ENCODE data around the gene VPS35L. TPM values are rescaled to one million over a fixed set of nuclear protein-coding genes. Genes with fewer than 3 reads are reported as not detected.

Gene VPS35L
- total RNA-seq, 1 experiment from 2014 or later, result 14.2 TPM

- BruUV-seq (replicated peaks), result no TSS peak
- no peak overlapping the region for H3K27ac Mint-ChIP-seq (ENCODE audit: unreplicated experiment)
- H3K4me3 Mint-ChIP-seq (ENCODE audit: low read depth, unreplicated experiment), result no peak overlapping the region
- CTCF ChIA-PET, result interaction anchor here (0.6 to 1.2 kb wide), 4 partner anchors 8 to 456 kb away, joined by 3 to 4 read pairs (median 4); partner anchors contain the start of gene VPS35L
- no peak for DNase-seq
- H3K4me1 Mint-ChIP-seq (ENCODE audit: low read depth, unreplicated experiment), result no peaks in the 10 kb centered on the region
- no peaks in the 10 kb centered on the region for H3K9me3 Mint-ChIP-seq (ENCODE audit: low read depth, unreplicated experiment)
- no peaks in the 10 kb centered on the region for H3K27me3 Mint-ChIP-seq (ENCODE audit: unreplicated experiment)
- TF ChIP-seq, protein P1, sequence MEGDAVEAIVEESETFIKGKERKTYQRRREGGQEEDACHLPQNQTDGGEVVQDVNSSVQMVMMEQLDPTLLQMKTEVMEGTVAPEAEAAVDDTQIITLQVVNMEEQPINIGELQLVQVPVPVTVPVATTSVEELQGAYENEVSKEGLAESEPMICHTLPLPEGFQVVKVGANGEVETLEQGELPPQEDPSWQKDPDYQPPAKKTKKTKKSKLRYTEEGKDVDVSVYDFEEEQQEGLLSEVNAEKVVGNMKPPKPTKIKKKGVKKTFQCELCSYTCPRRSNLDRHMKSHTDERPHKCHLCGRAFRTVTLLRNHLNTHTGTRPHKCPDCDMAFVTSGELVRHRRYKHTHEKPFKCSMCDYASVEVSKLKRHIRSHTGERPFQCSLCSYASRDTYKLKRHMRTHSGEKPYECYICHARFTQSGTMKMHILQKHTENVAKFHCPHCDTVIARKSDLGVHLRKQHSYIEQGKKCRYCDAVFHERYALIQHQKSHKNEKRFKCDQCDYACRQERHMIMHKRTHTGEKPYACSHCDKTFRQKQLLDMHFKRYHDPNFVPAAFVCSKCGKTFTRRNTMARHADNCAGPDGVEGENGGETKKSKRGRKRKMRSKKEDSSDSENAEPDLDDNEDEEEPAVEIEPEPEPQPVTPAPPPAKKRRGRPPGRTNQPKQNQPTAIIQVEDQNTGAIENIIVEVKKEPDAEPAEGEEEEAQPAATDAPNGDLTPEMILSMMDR (IDR thresholded peaks at IDR 0.05; ENCODE audit: unreplicated experiment), result no peak
- no peaks in the 10 kb centered on the region for H3K36me3 Mint-ChIP-seq (ENCODE audit: insufficient read depth, unreplicated experiment)
- intact Hi-C loops (cut with micrococcal nuclease; ENCODE audit: unreplicated experiment), result loop anchor here (10.0 kb wide), 1 partner anchor 741 kb away; no protein-coding TSS in a partner anchor
Measured at GRCh38 chr16:19563377-19563776, 7.9 kb downstream of the VPS35L start.

GRCh38 chr16:19566362-19566761 is 10.9 kb downstream of the VPS35L start:
- no peaks in the 10 kb centered on the region for H3K36me3 Mint-ChIP-seq (ENCODE audit: insufficient read depth, unreplicated experiment)
- no peaks in the 10 kb centered on the region for H3K9me3 Mint-ChIP-seq (ENCODE audit: low read depth, unreplicated experiment)
- no peaks in the 10 kb centered on the region for H3K4me1 Mint-ChIP-seq (ENCODE audit: low read depth, unreplicated experiment)
- no peak for DNase-seq
- BruUV-seq (replicated peaks), result no TSS peak
- no peak overlapping the region for H3K27ac Mint-ChIP-seq (ENCODE audit: unreplicated experiment)
- CTCF ChIA-PET, result interaction anchor here (0.6 kb wide), 1 partner anchor 97 kb away, joined by 4 read pairs; no protein-coding TSS in a partner anchor
- no peaks in the 10 kb centered on the region for H3K27me3 Mint-ChIP-seq (ENCODE audit: unreplicated experiment)
- intact Hi-C loops (cut with micrococcal nuclease; ENCODE audit: unreplicated experiment), result loop anchor here (10.0 kb wide), 1 partner anchor 738 kb away; no protein-coding TSS in a partner anchor
- TF ChIP-seq, protein P1 (IDR thresholded peaks at IDR 0.05; ENCODE audit: unreplicated experiment), result no peak
- H3K4me3 Mint-ChIP-seq (ENCODE audit: low read depth, unreplicated experiment), result no peak overlapping the region

DNA sequence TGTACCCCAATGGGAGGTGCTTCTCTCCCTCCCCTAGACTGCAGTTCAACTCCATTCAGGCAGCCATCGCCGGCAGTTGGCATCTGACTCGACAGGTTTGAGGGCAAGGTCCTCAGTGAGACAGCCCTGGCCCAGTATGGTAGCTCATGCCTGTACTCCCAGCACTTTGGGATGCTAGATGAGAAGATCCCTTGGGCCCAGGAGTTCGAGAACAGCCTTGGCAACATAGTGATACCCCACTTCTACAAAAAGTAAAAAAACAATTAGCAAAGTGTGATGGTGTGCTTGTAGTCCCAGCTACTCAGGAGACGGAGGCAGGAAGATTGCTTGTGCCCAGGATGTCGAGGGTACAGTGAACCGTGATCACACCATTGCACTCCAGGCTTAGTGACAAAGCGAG is 12.1 kb downstream of the VPS35L start:
- H3K9me3 Mint-ChIP-seq (ENCODE audit: low read depth, unreplicated experiment), result no peaks in the 10 kb centered on the region

DNA sequence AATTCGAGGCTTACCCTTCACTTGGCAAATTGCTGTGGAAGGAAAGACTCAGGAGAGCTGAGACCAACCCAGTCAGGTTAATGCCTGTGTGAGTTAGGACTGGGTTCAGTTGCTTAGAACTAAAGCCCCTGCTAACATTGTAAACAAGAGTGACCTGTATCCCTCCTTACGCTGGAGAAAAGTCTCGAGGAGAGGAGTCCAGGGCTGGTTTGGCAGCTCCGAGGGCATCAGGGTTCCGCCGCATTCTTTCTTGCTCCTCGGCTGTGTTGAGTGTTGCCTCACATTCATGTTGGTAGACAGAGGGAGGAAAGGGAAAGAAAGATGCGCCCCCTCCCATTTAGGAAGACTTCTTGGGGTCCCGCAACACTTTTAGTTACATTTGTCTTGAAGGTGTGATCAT is 18.5 kb downstream of the VPS35L start:
- H3K27ac Mint-ChIP-seq (ENCODE audit: unreplicated experiment), result no peak overlapping the region
- H3K4me1 Mint-ChIP-seq (ENCODE audit: low read depth, unreplicated experiment), result no peaks in the 10 kb centered on the region
- intact Hi-C loops (cut with micrococcal nuclease; ENCODE audit: unreplicated experiment), result no loop called here
- no peaks in the 10 kb centered on the region for H3K36me3 Mint-ChIP-seq (ENCODE audit: insufficient read depth, unreplicated experiment)
- TF ChIP-seq, protein P1 (IDR thresholded peaks at IDR 0.05; ENCODE audit: unreplicated experiment), result no peak
- H3K27me3 Mint-ChIP-seq (ENCODE audit: unreplicated experiment), result no peaks in the 10 kb centered on the region
- no peak overlapping the region for H3K4me3 Mint-ChIP-seq (ENCODE audit: low read depth, unreplicated experiment)
- CTCF ChIA-PET, result interaction anchor here (0.5 to 0.6 kb wide), 2 partner anchors 129 to 628 kb away, joined by 3 to 4 read pairs; no protein-coding TSS in a partner anchor
- no TSS peak for BruUV-seq (replicated peaks)
- no peak for DNase-seq
- H3K9me3 Mint-ChIP-seq (ENCODE audit: low read depth, unreplicated experiment), result no peaks in the 10 kb centered on the region

More for the DNA sequence above, 12.1 kb downstream of the VPS35L start:
- no peaks in the 10 kb centered on the region for H3K4me1 Mint-ChIP-seq (ENCODE audit: low read depth, unreplicated experiment)
- intact Hi-C loops (cut with micrococcal nuclease; ENCODE audit: unreplicated experiment), result loop anchor here (10.0 kb wide), 1 partner anchor 737 kb away; no protein-coding TSS in a partner anchor
- no peak overlapping the region for H3K27ac Mint-ChIP-seq (ENCODE audit: unreplicated experiment)
- H3K36me3 Mint-ChIP-seq (ENCODE audit: insufficient read depth, unreplicated experiment), result no peaks in the 10 kb centered on the region
- H3K27me3 Mint-ChIP-seq (ENCODE audit: unreplicated experiment), result no peaks in the 10 kb centered on the region
- no peak for DNase-seq
- TF ChIP-seq, protein P1 (IDR thresholded peaks at IDR 0.05; ENCODE audit: unreplicated experiment), result no peak
- H3K4me3 Mint-ChIP-seq (ENCODE audit: low read depth, unreplicated experiment), result no peak overlapping the region
- BruUV-seq (replicated peaks), result no TSS peak
- CTCF ChIA-PET, result interaction anchor here (0.6 to 0.7 kb wide), 2 partner anchors 30 to 127 kb away, joined by 3 to 4 read pairs; no protein-coding TSS in a partner anchor

Data from Calu3 (cell line).